IMR-90 (cell line): ENCODE results near the gene OSBPL9. TPM values are rescaled to one million over a fixed set of nuclear protein-coding genes. Genes with fewer than 3 reads are reported as not detected.

Source experiments
- ATAC-seq: fragments of 200-7000 bp; cut with Tn5 transposase; 2 replicates; pipeline ENCODE4 v1.9.1; 2020; ENCODE audit warnings: low read depth, mild to moderate bottlenecking, moderate library complexity
- BruUV-seq: library from RNA; stranded (reverse); fragments of 400-500 nt; replicated peaks from 2 replicates; lab custom pipeline; 2021; lab: Mats Ljungman, UMichigan
- CTCF ChIA-PET: fragments of 300-600 bp; formaldehyde crosslinking; extraction: SDS; loops from one replicate; lab custom pipeline; 2021; ENCODE audit warnings: antibody characterized with exemption; lab: Yijun Ruan, JAX
- POLR2A ChIA-PET: fragments of 300-600 bp; sonication (Branson Sonifier 250); formaldehyde crosslinking; loops from one replicate; lab custom pipeline; 2022; ENCODE audit warnings: antibody characterized with exemption; ENCODE audit not compliant: unreplicated experiment; lab: Charles Lee
- DNase-seq: peaks from one replicate; pipeline ENCODE4 v3.0.0; 2013
- H2AFZ ChIP-seq: replicated peaks from 2 replicates; pipeline ENCODE3; 2013; ENCODE audit warnings: low read length, mild to moderate bottlenecking; ENCODE audit not compliant: poor library complexity
- H2AK5ac ChIP-seq: 2 replicates; pipeline ENCODE4 v1.6.1; 2013; ENCODE audit warnings: low read depth, low read length, inconsistent platforms
- H2AK9ac ChIP-seq: replicated peaks from 2 replicates; pipeline ENCODE3; 2013; ENCODE audit warnings: mild to moderate bottlenecking, low read depth, low read length, moderate library complexity; ENCODE audit not compliant: poor library complexity
- H2BK120ac ChIP-seq: 2 replicates; pipeline ENCODE4 v1.6.1; 2013; ENCODE audit warnings: low read depth, low read length, inconsistent platforms
- H2BK15ac ChIP-seq: 3 replicates; pipeline ENCODE4 v1.6.1; 2013; ENCODE audit warnings: low read depth, low read length, inconsistent platforms
- H2BK20ac ChIP-seq: 2 replicates; pipeline ENCODE4 v1.6.1; 2013; ENCODE audit warnings: low read depth, mild to moderate bottlenecking, inconsistent platforms, low read length, moderate library complexity
- H2BK5ac ChIP-seq: 2 replicates; pipeline ENCODE4 v1.6.1; 2013; ENCODE audit warnings: mild to moderate bottlenecking, low read depth, low read length, inconsistent platforms; ENCODE audit not compliant: poor library complexity, severe bottlenecking
- H3K14ac ChIP-seq: replicated peaks from 2 replicates; pipeline ENCODE4 v1.6.1; 2013; ENCODE audit warnings: low read depth, low read length, inconsistent platforms
- H3K18ac ChIP-seq: 2 replicates; pipeline ENCODE4 v1.6.1; 2013; ENCODE audit warnings: low read depth, low read length, control low read depth
- H3K23ac ChIP-seq: 2 replicates; pipeline ENCODE4 v1.6.1; 2013; ENCODE audit warnings: low read depth, low read length, inconsistent platforms
- H3K27ac ChIP-seq: 2 replicates; pipeline ENCODE4 v1.5.1; 2013; ENCODE audit warnings: mild to moderate bottlenecking, control low read depth, low read length; ENCODE audit not compliant: insufficient read depth
- H3K27me3 ChIP-seq: 2 replicates; pipeline ENCODE4 v1.6.1; 2013; ENCODE audit warnings: low read length; ENCODE audit not compliant: control insufficient read depth, insufficient read depth
- H3K36me3 ChIP-seq: 2 replicates; pipeline ENCODE4 v1.6.1; 2013; ENCODE audit warnings: low read length, mixed read lengths; ENCODE audit not compliant: control insufficient read depth, insufficient read depth
- H3K4ac ChIP-seq: 2 replicates; pipeline ENCODE4 v1.6.1; 2013; ENCODE audit warnings: low read depth, low read length, inconsistent platforms
- H3K4me1 ChIP-seq: 2 replicates; pipeline ENCODE4 v1.6.1; 2013; ENCODE audit warnings: low read length, mixed read lengths; ENCODE audit not compliant: control insufficient read depth, insufficient read depth
- H3K4me2 ChIP-seq: 2 replicates; pipeline ENCODE4 v1.6.1; 2013; ENCODE audit warnings: low read depth, mild to moderate bottlenecking, control low read depth, low read length, moderate library complexity
- H3K4me3 ChIP-seq: 2 replicates; pipeline ENCODE4 v1.5.1; 2013; ENCODE audit warnings: low read depth, mild to moderate bottlenecking, control low read depth, low read length, moderate library complexity; ENCODE audit not compliant: insufficient read depth
- H3K56ac ChIP-seq: 2 replicates; pipeline ENCODE4 v1.6.1; 2013; ENCODE audit warnings: low read length, inconsistent platforms; ENCODE audit not compliant: insufficient read depth; ENCODE audit errors: extremely low read depth
- H3K79me1 ChIP-seq, 2 experiments: 2 replicates each; pipeline ENCODE4 v1.6.1; 2013; ENCODE audit warnings: low read length in 2 of 2, inconsistent platforms in 1 of 2, low read depth in 1 of 2
- H3K9ac ChIP-seq: 2 replicates; pipeline ENCODE4 v1.6.1; 2013; ENCODE audit warnings: low read depth, low read length, control low read depth
- H3K9me1 ChIP-seq: 2 replicates; pipeline ENCODE4 v1.6.1; 2013; ENCODE audit warnings: low read length, inconsistent platforms; ENCODE audit not compliant: insufficient read depth
- H3K9me3 ChIP-seq: 2 replicates; pipeline ENCODE4 v1.6.1; 2013; ENCODE audit warnings: low read length; ENCODE audit not compliant: control insufficient read depth, insufficient read depth
- H4K20me1 ChIP-seq: 2 replicates; pipeline ENCODE4 v1.6.1; 2013; ENCODE audit warnings: low read length, inconsistent platforms; ENCODE audit not compliant: insufficient read depth
- H4K5ac ChIP-seq: 2 replicates; pipeline ENCODE4 v1.6.1; 2013; ENCODE audit warnings: mild to moderate bottlenecking, low read depth, low read length, control low read depth
- H4K8ac ChIP-seq, 2 experiments: 2 replicates each; pipeline ENCODE4 v1.6.1; 2013; ENCODE audit warnings: low read depth in 2 of 2, low read length in 2 of 2, control low read depth in 1 of 2, inconsistent platforms in 1 of 2
- H4K91ac ChIP-seq: 2 replicates; pipeline ENCODE4 v1.6.1; 2013; ENCODE audit warnings: low read depth, low read length, inconsistent platforms; ENCODE audit not compliant: insufficient read depth
- BHLHE40 ChIP-seq: fragments of 150-350 bp; IDR thresholded peaks from 2 replicates; pipeline ENCODE4 v1.6.1; 2016; ENCODE audit warnings: mild to moderate bottlenecking, low read depth, low read length
- CEBPB ChIP-seq: IDR thresholded peaks from 2 replicates; pipeline ENCODE4 v1.6.1; 2012; ENCODE audit warnings: low read depth, low read length, improper control_type of control experiment
- CHD1 ChIP-seq: IDR thresholded peaks from 2 replicates; pipeline ENCODE4 v1.6.1; 2012; ENCODE audit warnings: low read depth, low read length, improper control_type of control experiment
- FOS ChIP-seq: fragments of 150-350 bp; IDR thresholded peaks from 2 replicates; pipeline ENCODE4 v1.6.1; 2016; ENCODE audit warnings: low read depth, low read length
- MAFK ChIP-seq: IDR thresholded peaks from 2 replicates; pipeline ENCODE4 v1.6.1; 2012; ENCODE audit warnings: low read depth, low read length, improper control_type of control experiment
- MAZ ChIP-seq: IDR thresholded peaks from 2 replicates; pipeline ENCODE4 v1.6.1; 2012; ENCODE audit warnings: low read depth, mild to moderate bottlenecking, low read length, improper control_type of control experiment, moderate library complexity, borderline replicate concordance
- MXI1 ChIP-seq: IDR thresholded peaks from 2 replicates; pipeline ENCODE4 v1.6.1; 2012; ENCODE audit warnings: low read depth, mild to moderate bottlenecking, low read length, moderate library complexity, borderline replicate concordance
- NFE2L2 ChIP-seq: fragments of 150-350 bp; IDR thresholded peaks from 2 replicates; pipeline ENCODE4 v1.6.1; 2016; ENCODE audit warnings: low read depth, mild to moderate bottlenecking, low read length
- POLR2A ChIP-seq: IDR thresholded peaks from 2 replicates; pipeline ENCODE4 v1.6.1; 2012; ENCODE audit warnings: mild to moderate bottlenecking, low read depth, low read length
- RAD21 ChIP-seq: IDR thresholded peaks from 2 replicates; pipeline ENCODE4 v1.6.1; 2012; ENCODE audit warnings: low read length, improper control_type of control experiment
- RCOR1 ChIP-seq: IDR thresholded peaks from 2 replicates; pipeline ENCODE4 v1.6.1; 2012; ENCODE audit warnings: mild to moderate bottlenecking, low read length, improper control_type of control experiment; ENCODE audit not compliant: insufficient replicate concordance
- RFX5 ChIP-seq: IDR thresholded peaks from 2 replicates; pipeline ENCODE4 v1.8.0; 2012; ENCODE audit warnings: low read depth, mild to moderate bottlenecking, low read length, moderate library complexity
- SMC3 ChIP-seq: fragments of 150-350 bp; IDR thresholded peaks from 2 replicates; pipeline ENCODE4 v1.6.1; 2016; ENCODE audit warnings: low read depth, mild to moderate bottlenecking, antibody characterized with exemption, low read length, moderate library complexity
- dilution Hi-C: fragments of 300-500 bp; cut with HindIII; formaldehyde crosslinking; loops from one replicate; pipeline ENCODE4 v1.14.3; 2018; ENCODE audit warnings: low sequenced_read_pairs; ENCODE audit not compliant: unreplicated experiment
- in situ Hi-C: fragments of 300-500 bp; cut with MboI; formaldehyde crosslinking; loops from 3 replicates; pipeline ENCODE4 v1.14.3; 2019; ENCODE audit warnings: low sequenced_read_pairs, inconsistent platforms, mixed read lengths
- intact Hi-C: fragments of 100-400 bp; cut with micrococcal nuclease; formaldehyde crosslinking; loops from 2 replicates; pipeline ENCODE4 v1.10.0; 2022
- polyA plus RNA-seq, 3 experiments: library from polyadenylated mRNA; depleted of rRNA; stranded (reverse); fragments of >200 nt; gene quantifications; 2 replicates each; pipeline ENCODE4 v1.2.3, GENCODE V29; 2012; ENCODE audit warnings: low replicate concordance in 1 of 3
- total RNA-seq: library from RNA; depleted of rRNA; stranded (reverse); fragments of >200 nt; gene quantifications from 2 replicates; pipeline ENCODE4 v1.2.3, GENCODE V29; 2012
- TF ChIP-seq, protein P1 (sequence below): fragments of 150-350 bp; IDR thresholded peaks from 2 replicates; pipeline ENCODE4 v1.6.1; 2017; ENCODE audit warnings: mild to moderate bottlenecking, antibody characterized with exemption, low read length, low read depth
- TF ChIP-seq, protein P2 (sequence below): fragments of 150-350 bp; IDR thresholded peaks from 2 replicates; pipeline ENCODE4 v1.6.1; 2016; ENCODE audit warnings: low read depth, mild to moderate bottlenecking, low read length, moderate library complexity, borderline replicate concordance
- TF ChIP-seq, protein P3 (sequence below): conservative IDR thresholded peaks from 2 replicates; pipeline ENCODE4 v1.5.1; 2012; ENCODE audit warnings: mild to moderate bottlenecking, low read depth, low read length, improper control_type of control experiment

The OSBPL9 gene
- total and polyA plus RNA-seq, 2 of the 4 experiments (the other 2 are of a cell fraction) = 51.4 to 127 TPM

DNA sequence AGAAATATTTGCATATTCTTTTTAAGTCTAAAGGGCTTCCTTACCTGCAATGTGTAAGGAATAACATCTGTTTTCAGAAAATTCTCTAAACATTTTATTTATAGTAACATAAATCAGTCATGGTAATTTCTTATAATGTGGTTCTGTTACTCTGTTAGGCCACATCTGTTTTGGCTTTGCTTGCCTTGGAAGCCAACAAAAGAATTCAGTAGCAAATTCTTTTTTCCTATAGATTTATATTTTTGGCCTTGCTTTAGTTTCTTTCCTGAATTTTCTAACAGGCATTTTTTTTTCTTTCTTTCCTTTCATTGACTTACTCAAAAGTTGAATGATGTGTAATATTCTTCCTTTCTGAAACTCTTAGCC is 72.2 kb downstream of the OSBPL9 start:
- Histone ChIP-seq H4K20me1 (peaks cover 9% of the 10 kb centered on the region; the same call in 1 of the 2 replicates), H3K23ac (no peak overlapping the region), H3K4me3 (no peak overlapping the region), H4K8ac (no peak overlapping the region), H3K9ac (no peak overlapping the region), H3K27me3 (no peaks in the 10 kb centered on the region), H3K36me3 (no peaks in the 10 kb centered on the region), H3K14ac (no peak overlapping the region), H2AFZ (no peak overlapping the region), H3K4me2 (no peak overlapping the region), H3K4ac (no peak overlapping the region), H2BK120ac (no peak overlapping the region), H4K91ac (no peak overlapping the region), H2BK5ac (no peak overlapping the region), H3K56ac (no peak overlapping the region), H3K9me3 (no peaks in the 10 kb centered on the region), H2BK15ac (no peak overlapping the region), H2AK5ac (no peak overlapping the region), H2AK9ac (no peak overlapping the region), H3K18ac (no peak overlapping the region), H4K5ac (no peak overlapping the region), H3K9me1 (peaks cover 13% of the 10 kb centered on the region), H3K4me1 (peaks cover 21% of the 10 kb centered on the region), H2BK20ac (no peak overlapping the region), H3K79me1 (peaks cover 15 to 57% of the 10 kb centered on the region in 2 experiments), H3K27ac (no peak overlapping the region)
- dilution Hi-C loops (no loop called here), in situ Hi-C loops (no loop called here), intact Hi-C loops (no loop called here)
- POLR2A ChIA-PET = no interaction called here
- CTCF ChIA-PET = interaction anchor here (1.3 kb wide), 1 partner anchor 18 kb away, joined by 3 read pairs; no protein-coding TSS in a partner anchor
- no TSS peak for BruUV-seq
- no peak for ATAC-seq
- DNase-seq = no peak
- TF ChIP-seq FOS (no peak), BHLHE40 (no peak), MAZ (no peak), CEBPB (no peak), RCOR1 (no peak), MXI1 (no peak), NFE2L2 (no peak), RAD21 (no peak), RFX5 (no peak), SMC3 (no peak), POLR2A (no peak), MAFK (no peak), CHD1 (no peak)
- TF ChIP-seq, protein P1, sequence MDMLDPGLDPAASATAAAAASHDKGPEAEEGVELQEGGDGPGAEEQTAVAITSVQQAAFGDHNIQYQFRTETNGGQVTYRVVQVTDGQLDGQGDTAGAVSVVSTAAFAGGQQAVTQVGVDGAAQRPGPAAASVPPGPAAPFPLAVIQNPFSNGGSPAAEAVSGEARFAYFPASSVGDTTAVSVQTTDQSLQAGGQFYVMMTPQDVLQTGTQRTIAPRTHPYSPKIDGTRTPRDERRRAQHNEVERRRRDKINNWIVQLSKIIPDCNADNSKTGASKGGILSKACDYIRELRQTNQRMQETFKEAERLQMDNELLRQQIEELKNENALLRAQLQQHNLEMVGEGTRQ = no peak
- TF ChIP-seq, protein P2, sequence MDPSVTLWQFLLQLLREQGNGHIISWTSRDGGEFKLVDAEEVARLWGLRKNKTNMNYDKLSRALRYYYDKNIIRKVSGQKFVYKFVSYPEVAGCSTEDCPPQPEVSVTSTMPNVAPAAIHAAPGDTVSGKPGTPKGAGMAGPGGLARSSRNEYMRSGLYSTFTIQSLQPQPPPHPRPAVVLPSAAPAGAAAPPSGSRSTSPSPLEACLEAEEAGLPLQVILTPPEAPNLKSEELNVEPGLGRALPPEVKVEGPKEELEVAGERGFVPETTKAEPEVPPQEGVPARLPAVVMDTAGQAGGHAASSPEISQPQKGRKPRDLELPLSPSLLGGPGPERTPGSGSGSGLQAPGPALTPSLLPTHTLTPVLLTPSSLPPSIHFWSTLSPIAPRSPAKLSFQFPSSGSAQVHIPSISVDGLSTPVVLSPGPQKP = no peak
- TF ChIP-seq, protein P3, sequence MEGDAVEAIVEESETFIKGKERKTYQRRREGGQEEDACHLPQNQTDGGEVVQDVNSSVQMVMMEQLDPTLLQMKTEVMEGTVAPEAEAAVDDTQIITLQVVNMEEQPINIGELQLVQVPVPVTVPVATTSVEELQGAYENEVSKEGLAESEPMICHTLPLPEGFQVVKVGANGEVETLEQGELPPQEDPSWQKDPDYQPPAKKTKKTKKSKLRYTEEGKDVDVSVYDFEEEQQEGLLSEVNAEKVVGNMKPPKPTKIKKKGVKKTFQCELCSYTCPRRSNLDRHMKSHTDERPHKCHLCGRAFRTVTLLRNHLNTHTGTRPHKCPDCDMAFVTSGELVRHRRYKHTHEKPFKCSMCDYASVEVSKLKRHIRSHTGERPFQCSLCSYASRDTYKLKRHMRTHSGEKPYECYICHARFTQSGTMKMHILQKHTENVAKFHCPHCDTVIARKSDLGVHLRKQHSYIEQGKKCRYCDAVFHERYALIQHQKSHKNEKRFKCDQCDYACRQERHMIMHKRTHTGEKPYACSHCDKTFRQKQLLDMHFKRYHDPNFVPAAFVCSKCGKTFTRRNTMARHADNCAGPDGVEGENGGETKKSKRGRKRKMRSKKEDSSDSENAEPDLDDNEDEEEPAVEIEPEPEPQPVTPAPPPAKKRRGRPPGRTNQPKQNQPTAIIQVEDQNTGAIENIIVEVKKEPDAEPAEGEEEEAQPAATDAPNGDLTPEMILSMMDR = no peak
